IPS-18c (cell line): ENCODE measurements around the gene ITPRIPL2.

Experiments used
- H3K4me3 ChIP-seq: 2 replicates; pipeline ENCODE4 v1.7.0; 2013; ENCODE audit warnings: low read depth, mild to moderate bottlenecking, low read length, moderate library complexity; ENCODE audit not compliant: insufficient read depth
- H3K9me3 ChIP-seq: one replicate; pipeline ENCODE4 v1.6.1; 2013; ENCODE audit warnings: mild to moderate bottlenecking, low read length, moderate library complexity; ENCODE audit not compliant: control insufficient read depth, insufficient read depth

The ITPRIPL2 gene

DNA sequence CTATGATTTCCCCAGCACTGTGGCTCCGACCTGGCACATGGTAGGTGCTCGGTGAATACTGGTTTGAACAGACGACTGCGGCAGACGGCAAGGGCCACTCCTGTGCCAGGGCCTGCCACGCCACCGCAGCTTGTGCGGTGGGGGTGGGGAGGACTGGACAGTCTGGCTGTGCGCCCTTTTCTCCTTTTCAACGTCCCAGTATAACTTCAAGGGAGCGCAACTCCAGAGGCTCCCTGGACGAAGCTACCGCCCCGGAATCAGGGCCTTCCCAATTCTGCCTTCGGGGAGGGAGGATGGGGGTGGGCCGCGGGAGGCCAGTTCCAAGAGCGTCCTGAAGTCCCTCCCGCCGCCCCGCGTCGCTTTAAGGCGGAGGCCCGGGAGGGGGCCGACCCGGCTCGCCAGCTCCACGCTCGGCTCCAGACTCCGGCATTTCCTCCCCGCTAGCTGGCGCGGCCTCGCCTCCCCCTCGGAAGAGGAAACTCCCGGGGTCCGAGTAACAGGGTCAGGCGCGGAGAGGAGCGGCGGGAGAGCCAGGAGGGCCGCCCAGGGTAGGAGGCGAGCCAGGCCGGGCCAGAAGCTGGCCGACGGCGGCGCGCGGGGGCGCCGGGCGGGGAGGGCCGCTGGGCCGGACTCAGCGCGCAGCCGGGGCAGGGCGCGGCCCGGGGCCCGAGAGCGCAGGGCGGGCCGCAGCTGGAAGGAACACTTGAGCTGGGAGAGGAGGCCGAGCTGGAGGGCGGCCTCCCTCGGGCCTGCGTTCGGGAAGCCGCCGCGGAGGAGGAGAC is at the start of gene ITPRIPL2:
ITPRIPL2 (plus strand) TSS at position 388 of the 782 bp plus-strand sequence. CDS start 498 bp downstream, outside the sequence.
- peaks cover 2% of the 10 kb centered on the region for H3K9me3 ChIP-seq
- H3K4me3 ChIP-seq, result peak within 1 kb of the TSS; percentile 47

DNA sequence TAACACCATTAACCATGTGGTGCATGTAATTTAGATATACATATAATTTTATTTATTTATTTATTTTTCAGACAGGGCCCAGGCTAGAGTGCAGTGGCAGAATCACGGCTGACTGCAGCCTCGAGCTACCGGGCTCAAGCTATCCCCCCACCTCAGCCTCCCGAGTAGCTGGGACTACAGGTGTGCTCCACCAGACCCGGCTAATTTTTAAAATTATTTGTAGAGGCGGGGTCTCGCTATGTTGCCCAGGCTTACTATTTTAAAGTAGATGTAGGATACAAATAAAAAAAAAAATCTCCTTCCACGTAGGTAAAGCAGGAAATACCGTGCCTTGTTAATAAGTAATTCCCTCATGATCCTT is 46.8 kb upstream of the ITPRIPL2 start:
- H3K4me3 ChIP-seq, result peak overlapping the region; percentile 71; the same call in 1 of the 2 replicates
- H3K9me3 ChIP-seq, result no peaks in the 10 kb centered on the region

- no peaks in the 10 kb centered on the region for H3K9me3 ChIP-seq
- peak within 1 kb of the TSS; percentile 71 for H3K4me3 ChIP-seq
Observed at GRCh38 chr16:19067349-19068236, 46.2 kb upstream of the ITPRIPL2 start, which contains the start of gene COQ7. Gene COQ7 (plus strand): TSS chr16:19067614. CDS start chr16:19067665, 51 bp downstream.

DNA sequence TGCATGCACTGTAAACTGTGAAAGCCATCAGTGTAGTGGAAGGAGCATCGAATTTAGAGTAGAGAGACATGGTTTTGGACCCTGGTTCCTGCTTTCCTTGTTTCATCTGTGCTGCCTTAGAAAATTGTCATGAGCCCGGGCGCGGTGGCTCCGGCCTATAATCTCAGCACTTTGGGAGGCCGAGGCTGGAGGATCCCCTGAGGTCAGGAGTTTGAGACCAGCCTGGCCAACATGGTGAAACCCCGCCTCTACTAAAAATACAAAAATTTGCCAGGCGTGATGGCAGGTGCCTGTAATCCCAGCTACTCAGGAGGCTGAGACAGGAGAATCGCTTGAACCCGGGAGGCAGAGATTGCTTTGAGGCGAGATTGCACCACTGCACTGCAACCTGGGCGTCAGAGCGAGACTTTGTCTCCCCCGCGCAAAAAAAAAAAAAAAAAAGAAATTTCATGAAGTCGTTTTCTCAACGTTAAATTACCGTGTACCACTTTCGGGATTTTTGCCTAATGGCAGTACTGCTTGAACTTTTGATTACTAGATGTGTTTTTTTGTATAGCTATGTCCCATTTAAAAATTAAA is 45.4 kb upstream of the ITPRIPL2 start:
- Histone ChIP-seq H3K4me3 (peak overlapping the region; percentile 71), H3K9me3 (no peaks in the 10 kb centered on the region)

DNA sequence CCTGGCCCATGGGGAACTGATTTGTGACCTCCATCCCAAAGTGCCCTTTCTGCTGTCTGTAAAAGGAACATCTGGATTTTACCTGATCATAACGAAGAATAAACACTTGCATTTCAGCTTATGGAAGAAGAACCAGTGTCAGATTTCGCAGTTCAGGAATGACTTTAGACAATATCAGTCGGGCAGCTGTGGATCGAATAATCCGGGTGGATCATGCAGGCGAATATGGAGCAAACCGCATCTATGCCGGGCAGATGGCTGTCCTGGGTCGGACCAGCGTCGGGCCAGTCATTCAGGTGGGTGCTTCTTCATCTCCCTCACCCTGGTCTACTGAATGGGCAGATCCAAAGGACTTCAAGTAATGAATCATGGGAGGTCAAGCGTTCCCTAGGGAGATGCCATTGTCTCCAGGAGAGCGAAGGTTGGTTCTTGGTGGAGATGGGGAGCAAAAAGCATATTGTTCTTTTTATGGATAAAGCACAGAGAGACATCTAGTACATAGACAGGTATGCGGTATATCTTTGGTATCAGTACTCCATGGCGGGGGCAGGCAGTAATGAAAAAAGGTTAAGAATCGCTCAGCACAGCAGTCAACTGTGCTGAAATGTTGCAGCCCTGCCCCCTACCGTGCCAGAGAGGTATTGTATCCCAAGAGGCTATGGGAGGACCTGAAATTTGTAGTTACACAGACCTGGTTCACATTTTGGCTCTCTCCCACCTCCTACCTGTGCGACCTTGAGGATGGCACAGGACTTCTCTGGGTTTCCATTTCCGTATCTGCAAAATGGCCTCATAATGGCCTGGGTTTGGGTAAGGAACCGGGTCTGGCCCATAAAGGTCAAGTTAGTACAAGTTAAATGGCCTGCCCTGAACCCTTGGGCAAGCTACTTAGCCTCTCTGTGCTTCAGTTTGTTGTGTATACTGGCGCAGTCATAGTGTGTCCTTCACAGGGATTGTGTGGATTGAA is 41.7 kb upstream of the ITPRIPL2 start:
- Histone ChIP-seq H3K9me3 (no peaks in the 10 kb centered on the region), H3K4me3 (no peak overlapping the region)

DNA sequence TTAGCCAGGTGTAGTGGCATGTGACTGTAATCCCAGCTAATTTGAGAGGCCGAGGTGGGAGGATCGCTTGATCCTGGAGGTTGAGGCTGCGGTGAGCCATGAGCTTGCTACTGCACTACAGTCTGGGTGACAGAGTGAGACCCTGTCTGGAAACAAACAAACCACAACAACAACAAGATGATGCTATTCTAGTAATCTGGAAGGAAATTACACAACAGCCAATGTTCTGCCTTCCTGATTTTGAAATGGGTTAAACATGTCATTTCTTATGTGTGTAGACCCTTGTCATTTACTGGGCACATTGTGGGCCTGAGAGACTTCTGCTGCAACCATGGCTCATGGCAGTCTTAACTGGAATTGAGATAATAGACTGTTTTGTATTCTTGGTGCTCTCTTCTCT is 40.4 kb upstream of the ITPRIPL2 start:
- Histone ChIP-seq H3K4me3 (no peak overlapping the region), H3K9me3 (no peaks in the 10 kb centered on the region)

DNA sequence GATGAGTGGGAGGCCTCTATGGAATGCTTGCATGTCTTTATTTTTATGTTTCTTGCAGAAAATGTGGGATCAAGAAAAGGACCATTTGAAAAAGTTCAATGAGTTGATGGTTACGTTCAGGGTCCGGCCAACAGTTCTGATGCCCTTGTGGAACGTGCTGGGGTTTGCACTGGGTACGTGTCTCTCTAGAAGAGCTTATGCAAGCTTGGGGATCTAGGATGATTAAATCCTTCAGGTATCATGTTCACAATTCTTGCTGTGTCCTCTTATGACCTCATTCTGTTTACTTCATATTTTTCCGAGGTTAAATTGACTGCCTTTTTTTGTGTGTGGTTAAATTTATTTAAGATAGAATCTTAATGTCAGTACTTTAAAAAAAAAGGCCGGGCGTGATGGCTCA is 39.9 kb upstream of the ITPRIPL2 start:
- H3K9me3 ChIP-seq, result no peaks in the 10 kb centered on the region

GRCh38 chr16:19075511-19075910 is 38.3 kb upstream of the ITPRIPL2 start:
- Histone ChIP-seq H3K4me3 (no peak overlapping the region), H3K9me3 (no peaks in the 10 kb centered on the region)

More for the DNA sequence above, 39.9 kb upstream of the ITPRIPL2 start:
- H3K4me3 ChIP-seq, result no peak overlapping the region

DNA sequence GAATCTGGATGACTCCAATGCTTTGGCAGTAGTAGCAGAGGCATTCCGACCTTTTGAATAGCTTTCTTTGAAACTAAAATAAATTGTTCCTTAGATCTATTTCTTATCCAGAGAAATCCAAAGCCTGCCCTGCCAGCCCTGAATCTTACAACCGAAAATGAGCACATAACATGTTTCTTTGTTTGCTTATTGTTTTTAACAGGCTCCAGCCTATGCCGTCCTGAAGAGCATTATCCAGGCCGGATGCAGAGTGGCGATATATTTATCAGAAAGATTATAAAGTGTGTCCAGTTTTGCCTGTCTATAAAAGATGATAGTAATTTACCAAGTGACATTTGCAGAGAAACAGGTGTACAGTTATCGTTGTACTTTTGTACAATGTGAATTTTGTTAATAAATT is 35.9 kb upstream of the ITPRIPL2 start:
- no peak overlapping the region for H3K4me3 ChIP-seq
- H3K9me3 ChIP-seq, result no peaks in the 10 kb centered on the region

GRCh38 chr16:19083670-19084069 is 30.1 kb upstream of the ITPRIPL2 start:
- no peak overlapping the region for H3K4me3 ChIP-seq
- H3K9me3 ChIP-seq, result no peaks in the 10 kb centered on the region

DNA sequence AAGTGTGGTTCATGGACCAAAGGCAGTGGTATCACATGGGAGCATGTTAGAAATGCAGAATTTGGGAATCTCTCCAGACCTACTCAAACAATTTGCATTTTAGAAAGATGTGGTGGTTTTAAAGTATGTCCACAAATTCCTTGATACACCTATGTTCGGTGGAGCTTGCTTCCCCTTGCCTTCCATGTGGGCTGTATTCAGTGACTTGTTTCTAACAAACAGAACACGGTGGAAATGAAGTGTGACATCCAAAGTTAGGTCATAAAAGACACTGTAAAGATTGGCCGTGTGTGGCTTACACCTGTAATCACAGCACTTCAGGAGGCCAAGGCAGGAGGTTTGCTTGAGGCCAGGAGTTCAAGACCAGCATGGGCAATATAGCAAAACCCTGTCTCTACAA is 29.6 kb upstream of the ITPRIPL2 start:
- no peaks in the 10 kb centered on the region for H3K9me3 ChIP-seq
- no peak overlapping the region for H3K4me3 ChIP-seq

GRCh38 chr16:19084879-19085278 is 28.9 kb upstream of the ITPRIPL2 start:
- H3K4me3 ChIP-seq, result no peak overlapping the region
- H3K9me3 ChIP-seq, result no peaks in the 10 kb centered on the region

DNA sequence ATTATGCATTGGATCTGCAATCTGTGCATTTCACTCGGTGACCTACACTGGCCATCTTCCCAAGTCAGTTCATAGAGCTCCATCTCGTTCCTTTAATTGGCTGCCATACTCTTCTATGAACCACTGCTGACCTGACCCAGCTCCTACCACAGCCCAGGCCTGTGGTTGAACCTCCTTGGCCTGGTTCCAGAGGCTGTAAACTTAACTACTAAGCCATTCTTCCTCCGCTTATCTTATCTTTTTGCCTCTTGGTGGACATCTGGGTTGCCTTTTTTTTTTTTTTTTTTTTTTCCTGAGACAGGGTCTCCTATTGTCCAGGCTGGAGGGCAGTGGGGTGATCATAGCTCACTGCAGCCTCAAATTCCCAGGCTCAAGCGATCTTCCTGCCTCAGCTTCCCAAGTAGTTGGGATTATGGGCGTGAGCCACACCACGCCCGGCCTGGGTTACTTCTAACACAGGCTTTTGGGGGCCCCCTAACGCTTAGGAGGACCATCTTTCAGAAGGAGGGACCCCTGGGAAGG is 28.0 kb upstream of the ITPRIPL2 start:
- no peak overlapping the region; the same call in 1 of the 2 replicates for H3K4me3 ChIP-seq
- no peaks in the 10 kb centered on the region for H3K9me3 ChIP-seq

- peak overlapping the region; percentile 22; the same call in 1 of the 2 replicates for H3K4me3 ChIP-seq
Observed at GRCh38 chr16:19086322-19087199, 27.2 kb upstream of the ITPRIPL2 start.

DNA sequence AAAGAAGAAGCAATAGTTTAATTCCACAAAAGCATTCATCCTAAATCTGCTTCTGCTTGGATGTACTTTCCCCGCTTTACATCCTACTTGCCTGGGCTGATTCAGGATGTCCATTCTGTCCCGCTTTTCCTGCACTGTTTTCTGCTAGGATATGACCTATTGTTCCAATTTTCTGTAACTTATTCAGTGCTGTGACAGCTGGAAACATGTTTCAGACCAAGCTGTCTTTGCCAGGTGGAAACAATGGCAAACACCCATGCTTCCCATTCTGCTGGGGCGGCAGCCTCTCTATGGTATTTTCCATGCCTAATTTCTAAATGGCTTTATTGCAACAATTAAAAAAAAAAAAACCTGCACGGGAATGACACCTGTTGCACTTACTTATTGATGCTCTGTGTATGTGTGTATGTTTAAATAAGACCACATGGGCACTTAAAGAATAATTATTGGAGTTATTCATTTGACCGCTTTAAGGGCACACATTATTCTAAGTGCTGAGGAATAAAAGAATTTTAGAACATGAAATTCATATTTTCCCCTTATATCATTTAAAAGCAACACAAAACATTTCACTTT is 25.3 kb upstream of the ITPRIPL2 start:
- Histone ChIP-seq H3K4me3 (no peak overlapping the region), H3K9me3 (no peaks in the 10 kb centered on the region)

More at GRCh38 chr16:19086322-19087199, 27.2 kb upstream of the ITPRIPL2 start:
- no peaks in the 10 kb centered on the region for H3K9me3 ChIP-seq
